DND-41 (cell line): Measurements from ENCODE around the gene UTP14C.

ENCODE experiments used
- ATAC-seq: fragments of 200-7000 bp; cut with Tn5 transposase; 3 replicates; pipeline ENCODE4 v1.9.1; 2021; ENCODE audit warnings: low read depth; ENCODE audit not compliant: insufficient read depth
- DNase-seq: peaks from one replicate; pipeline ENCODE4 v3.0.0-alpha.2; 2020
- H2AFZ ChIP-seq: 2 replicates; pipeline ENCODE4 v1.6.0; 2012; ENCODE audit warnings: low read depth, low read length
- H3K27ac ChIP-seq: 2 replicates; pipeline ENCODE4 v1.5.1; 2012; ENCODE audit warnings: low read length, inconsistent platforms
- H3K27me3 ChIP-seq: fragments of 200-600 bp; sonication (generic); 2 replicates; pipeline ENCODE4 v1.6.0; 2012; ENCODE audit warnings: low read length, mild to moderate bottlenecking, inconsistent platforms; ENCODE audit not compliant: insufficient read depth, poor library complexity
- H3K36me3 ChIP-seq: 2 replicates; pipeline ENCODE4 v1.5.1; 2012; ENCODE audit warnings: low read length, inconsistent platforms; ENCODE audit not compliant: insufficient read depth
- H3K4me1 ChIP-seq: 2 replicates; pipeline ENCODE4 v1.5.1; 2012; ENCODE audit warnings: mild to moderate bottlenecking, low read length; ENCODE audit not compliant: insufficient read depth
- H3K4me2 ChIP-seq: 2 replicates; pipeline ENCODE4 v1.6.0; 2012; ENCODE audit warnings: mild to moderate bottlenecking, moderate library complexity, low read length, inconsistent platforms; ENCODE audit not compliant: insufficient read depth
- H3K4me3 ChIP-seq, 2 experiments: fragments of 200-600 bp in 1 of 2; shearing (Covaris generic) in 1 of 2; 2 replicates each; pipeline ENCODE4 v1.5.1; 2012 to 2016; ENCODE audit warnings: inconsistent platforms in 2 of 2, low read length in 2 of 2, mild to moderate bottlenecking in 2 of 2, low read depth in 1 of 2, moderate library complexity in 1 of 2
- H3K79me2 ChIP-seq: 2 replicates; pipeline ENCODE4 v1.6.0; 2012; ENCODE audit warnings: low read length, inconsistent platforms; ENCODE audit not compliant: insufficient read depth
- H3K9ac ChIP-seq: 2 replicates; pipeline ENCODE4 v1.6.0; 2012; ENCODE audit warnings: low read depth, mild to moderate bottlenecking, inconsistent platforms, low read length, moderate library complexity
- H3K9me3 ChIP-seq: 2 replicates; pipeline ENCODE4 v1.5.1; 2012; ENCODE audit warnings: low read length, moderate library complexity, mild to moderate bottlenecking, inconsistent platforms; ENCODE audit not compliant: insufficient read depth, severe bottlenecking
- H4K20me1 ChIP-seq: 2 replicates; pipeline ENCODE4 v1.6.0; 2012; ENCODE audit warnings: low read length; ENCODE audit not compliant: insufficient read depth
- EZH2 ChIP-seq: IDR thresholded peaks from 3 replicates; pipeline ENCODE4 v1.6.1; 2012; ENCODE audit warnings: borderline replicate concordance, low read depth, mild to moderate bottlenecking, moderate library complexity, low read length, inconsistent platforms; ENCODE audit not compliant: severe bottlenecking
- TF ChIP-seq, protein P1 (sequence below): IDR thresholded peaks from 2 replicates; pipeline ENCODE4 v1.5.1; 2012; ENCODE audit warnings: borderline replicate concordance, low read length, moderate library complexity, mild to moderate bottlenecking; ENCODE audit not compliant: poor library complexity, severe bottlenecking; ENCODE audit errors: extremely low read depth

Gene UTP14C

DNA sequence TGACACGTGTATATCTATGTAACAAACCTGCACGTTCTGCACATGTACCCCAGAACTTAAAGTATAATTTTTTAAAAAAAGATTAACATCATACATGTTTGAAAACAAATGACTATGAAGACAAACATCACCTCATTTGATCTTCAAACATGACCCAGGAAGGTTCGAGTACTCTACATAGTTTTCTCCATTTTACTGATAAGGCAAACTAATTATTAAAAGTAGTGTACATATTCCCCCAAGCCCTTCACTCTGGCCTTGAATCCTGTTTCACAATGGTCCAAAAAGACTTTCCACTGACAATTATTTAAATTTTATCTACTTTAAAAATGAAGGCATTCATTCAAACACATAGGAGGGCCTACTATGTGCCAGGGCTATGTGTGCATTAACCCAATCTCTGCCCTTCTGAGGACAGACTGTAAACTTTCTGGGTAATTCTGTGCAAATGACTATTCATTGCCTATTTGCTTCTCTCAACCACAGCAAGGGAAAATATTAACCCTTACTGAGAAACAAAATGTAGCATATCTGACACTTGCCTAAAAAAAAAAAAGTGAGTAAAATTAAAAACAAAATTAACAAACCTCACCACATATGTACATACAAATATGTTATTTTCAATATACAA lies 35.4 kb upstream of the UTP14C start:
- no peaks in the 10 kb centered on the region for H3K79me2 ChIP-seq
- H3K36me3 ChIP-seq = no peaks in the 10 kb centered on the region
- H4K20me1 ChIP-seq = no peaks in the 10 kb centered on the region
- no peaks in the 10 kb centered on the region for H3K27me3 ChIP-seq
- TF ChIP-seq, protein P1, sequence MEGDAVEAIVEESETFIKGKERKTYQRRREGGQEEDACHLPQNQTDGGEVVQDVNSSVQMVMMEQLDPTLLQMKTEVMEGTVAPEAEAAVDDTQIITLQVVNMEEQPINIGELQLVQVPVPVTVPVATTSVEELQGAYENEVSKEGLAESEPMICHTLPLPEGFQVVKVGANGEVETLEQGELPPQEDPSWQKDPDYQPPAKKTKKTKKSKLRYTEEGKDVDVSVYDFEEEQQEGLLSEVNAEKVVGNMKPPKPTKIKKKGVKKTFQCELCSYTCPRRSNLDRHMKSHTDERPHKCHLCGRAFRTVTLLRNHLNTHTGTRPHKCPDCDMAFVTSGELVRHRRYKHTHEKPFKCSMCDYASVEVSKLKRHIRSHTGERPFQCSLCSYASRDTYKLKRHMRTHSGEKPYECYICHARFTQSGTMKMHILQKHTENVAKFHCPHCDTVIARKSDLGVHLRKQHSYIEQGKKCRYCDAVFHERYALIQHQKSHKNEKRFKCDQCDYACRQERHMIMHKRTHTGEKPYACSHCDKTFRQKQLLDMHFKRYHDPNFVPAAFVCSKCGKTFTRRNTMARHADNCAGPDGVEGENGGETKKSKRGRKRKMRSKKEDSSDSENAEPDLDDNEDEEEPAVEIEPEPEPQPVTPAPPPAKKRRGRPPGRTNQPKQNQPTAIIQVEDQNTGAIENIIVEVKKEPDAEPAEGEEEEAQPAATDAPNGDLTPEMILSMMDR = no peak
- TF ChIP-seq EZH2 = no peak
- H3K9me3 ChIP-seq = no peaks in the 10 kb centered on the region
- H3K4me3 ChIP-seq = no peak overlapping the region
- no peak for ATAC-seq
- no peak overlapping the region for H3K27ac ChIP-seq
- DNase-seq = no peak
- no peak overlapping the region for H2AFZ ChIP-seq
- H3K4me2 ChIP-seq = no peak overlapping the region
- H3K9ac ChIP-seq = no peak overlapping the region
- H3K4me1 ChIP-seq = no peaks in the 10 kb centered on the region

DNA sequence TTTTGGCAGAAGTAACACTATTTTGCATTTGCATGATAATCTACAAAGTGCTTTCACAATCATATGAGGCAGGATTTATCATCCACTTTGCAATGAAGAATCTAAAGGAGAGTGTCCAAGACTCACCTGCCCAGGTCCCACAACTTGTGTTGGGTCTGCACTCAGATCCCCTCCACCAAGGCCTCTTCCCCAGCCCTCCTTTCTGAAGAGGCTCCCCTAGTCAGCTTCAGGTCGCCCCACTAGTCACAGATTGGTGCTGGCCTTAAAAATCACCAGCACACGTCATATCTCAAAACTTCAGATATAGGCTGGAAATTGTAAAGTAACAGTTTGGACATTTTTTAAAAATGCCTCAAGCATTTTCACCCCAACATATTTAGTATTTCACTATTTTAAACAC lies 30.8 kb upstream of the UTP14C start:
- H3K9me3 ChIP-seq = no peaks in the 10 kb centered on the region
- H2AFZ ChIP-seq = no peak overlapping the region
- H3K27me3 ChIP-seq = peaks cover 13% of the 10 kb centered on the region
- no peak for ATAC-seq
- H4K20me1 ChIP-seq = no peaks in the 10 kb centered on the region
- no peak overlapping the region for H3K27ac ChIP-seq
- no peaks in the 10 kb centered on the region for H3K36me3 ChIP-seq
- no peak overlapping the region for H3K9ac ChIP-seq
- DNase-seq = no peak
- no peak overlapping the region for H3K4me3 ChIP-seq
- no peaks in the 10 kb centered on the region for H3K4me1 ChIP-seq
- H3K4me2 ChIP-seq = no peak overlapping the region
- H3K79me2 ChIP-seq = no peaks in the 10 kb centered on the region
- no peak for TF ChIP-seq EZH2
- TF ChIP-seq, protein P1 = no peak

DNA sequence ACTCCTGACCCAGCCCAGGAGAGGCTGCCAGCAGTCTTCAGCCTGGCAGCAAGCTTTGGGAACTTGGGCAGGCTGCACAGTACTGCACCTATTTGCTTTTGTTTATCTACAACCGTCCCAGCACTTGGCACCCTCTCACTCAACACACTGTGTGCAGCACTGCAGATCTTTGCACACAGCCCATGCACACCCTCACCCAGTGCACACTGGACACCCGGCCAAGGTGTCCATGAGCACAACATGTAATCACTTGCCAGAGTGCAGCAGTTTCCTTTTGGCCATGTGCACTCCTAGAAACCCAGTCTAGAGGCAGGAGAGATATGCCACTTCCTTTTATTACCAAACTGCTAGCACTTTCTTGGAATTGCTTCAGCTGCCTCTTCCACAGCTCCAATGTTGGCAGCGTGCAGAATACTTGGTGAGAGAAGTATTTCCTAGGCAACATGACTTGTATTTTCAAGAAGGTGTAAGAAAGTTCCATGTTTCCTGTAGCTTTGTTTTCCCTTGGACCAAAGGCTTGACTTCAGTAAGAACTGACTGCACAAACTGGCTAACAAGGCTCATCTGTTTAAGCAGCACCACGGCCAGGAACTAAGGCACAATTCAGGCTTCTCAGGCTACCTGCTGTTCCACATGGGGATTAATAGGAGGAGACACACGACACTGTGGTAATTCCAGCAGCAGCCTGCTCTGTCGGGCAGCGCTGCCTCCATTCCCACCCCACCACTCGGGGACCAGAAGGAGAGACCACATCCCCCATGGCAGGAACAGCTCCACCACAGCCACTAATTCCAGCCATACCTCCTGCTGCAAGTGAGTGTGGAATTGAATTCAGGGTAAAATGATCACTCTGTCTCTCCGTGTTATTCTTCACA lies 28.6 kb upstream of the UTP14C start:
- H3K4me3 ChIP-seq = no peak overlapping the region
- no peak; the same call in 2 of the 3 replicates for ATAC-seq
- TF ChIP-seq EZH2 = no peak
- TF ChIP-seq, protein P1 = no peak

More for the DNA sequence above, 28.6 kb upstream of the UTP14C start:
- no peak overlapping the region for H3K27ac ChIP-seq
- H3K36me3 ChIP-seq = no peaks in the 10 kb centered on the region
- H3K27me3 ChIP-seq = peaks cover 18% of the 10 kb centered on the region
- H3K4me2 ChIP-seq = no peak overlapping the region
- H3K9ac ChIP-seq = no peak overlapping the region
- no peak for DNase-seq
- no peak overlapping the region for H2AFZ ChIP-seq
- H3K79me2 ChIP-seq = no peaks in the 10 kb centered on the region
- no peaks in the 10 kb centered on the region for H3K9me3 ChIP-seq
- no peaks in the 10 kb centered on the region for H4K20me1 ChIP-seq
- H3K4me1 ChIP-seq = no peaks in the 10 kb centered on the region
